ENCODE measurements around the gene KAT6B. TPM values are rescaled to one million over a fixed set of nuclear protein-coding genes. Genes with fewer than 3 reads are reported as not detected.

Gene KAT6B
- total and polyA plus RNA-seq, 2 of the 8 experiments (the other 6 are each of a cell fraction or from before 2014, with no cell fraction given) = 7.3 to 30.8 TPM

GRCh38 chr10:75002351-75002725 lies 175.9 kb downstream of the KAT6B start:
- Histone ChIP-seq H4K8ac (ENCODE audit: extremely low read depth, insufficient read depth, low read length) (no peak overlapping the region), H3K4me3 (ENCODE audit: extremely low read depth in 1 of 4, insufficient read depth in 2 of 4, low read depth in 3 of 4, low read length in 4 of 4) (no peak overlapping the region), H2BK120ac (replicated peaks; ENCODE audit: low read depth, low read length) (no peak overlapping the region), H4K5ac (ENCODE audit: insufficient read length, low read depth, low read length) (no peak overlapping the region), H3K4ac (replicated peaks; ENCODE audit: insufficient read length, low read depth, low read length) (no peak overlapping the region), H4K91ac (replicated peaks; ENCODE audit: insufficient read length, low read length) (no peak overlapping the region), H2BK5ac (ENCODE audit: low read depth, low read length) (no peak overlapping the region), H3K23me2 (ENCODE audit: low read depth, low read length) (no peaks in the 10 kb centered on the region), H3K18ac (ENCODE audit: extremely low read depth, low read length) (no peak overlapping the region), H3K36me3 (ENCODE audit: control insufficient read depth in 2 of 4, insufficient read depth in 4 of 4, low read length in 3 of 4) (no peaks in the 10 kb centered on the region; a peak in 1 of 8 replicates), H4K20me1 (replicated peaks in 1 of 2; ENCODE audit: control insufficient read depth in 1 of 2, insufficient read depth in 2 of 2, low read length in 2 of 2) (peaks cover 0 to 1% of the 10 kb centered on the region in 2 experiments), H2BK15ac (ENCODE audit: low read length) (no peak overlapping the region), H3K9ac (replicated peaks in 1 of 4; ENCODE audit: extremely low read depth in 1 of 4, low read depth in 3 of 4, low read length in 3 of 4) (no peak overlapping the region), H2AK5ac (ENCODE audit: low read depth, low read length) (no peak overlapping the region), H3K27ac (ENCODE audit: low read depth, low read length) (no peak overlapping the region), H3K9me3 (ENCODE audit: insufficient read depth in 2 of 2, low read depth in 1 of 2, low read length in 1 of 2) (no peaks in the 10 kb centered on the region), H2BK12ac (ENCODE audit: low read depth, low read length) (no peak overlapping the region), H2BK20ac (ENCODE audit: low read length) (no peak overlapping the region), H2AFZ (ENCODE audit: low read length) (no peak overlapping the region), H3K56ac (replicated peaks; ENCODE audit: insufficient read length, low read depth, low read length) (no peak overlapping the region), H3K27me3 (replicated peaks in 1 of 4; ENCODE audit: control insufficient read depth in 3 of 4, extremely low read depth in 1 of 4, insufficient read depth in 3 of 4, low read length in 3 of 4) (no peaks in the 10 kb centered on the region), H3K79me1 (ENCODE audit: low read depth, low read length) (no peaks in the 10 kb centered on the region), H3K14ac (ENCODE audit: insufficient read length) (no peak overlapping the region), H3K4me2 (ENCODE audit: insufficient read depth in 1 of 2, low read depth in 2 of 2, low read length in 2 of 2) (no peak overlapping the region), H3K79me2 (ENCODE audit: control insufficient read depth in 1 of 2, insufficient read depth in 2 of 2, low read length in 2 of 2) (no peaks in the 10 kb centered on the region), H3K4me1 (replicated peaks in 1 of 4; ENCODE audit: control insufficient read depth in 3 of 4, insufficient read depth in 4 of 4, low read length in 3 of 4) (peaks cover 0 to 2% (median 0%) of the 10 kb centered on the region in 4 experiments; a peak in 1 of 7 replicates), H3K23ac (ENCODE audit: insufficient read length) (no peak overlapping the region)
- FAIRE-seq (no peak), DNase-seq (ENCODE audit: low read depth in 1 of 2, low spot score in 2 of 2) (no peak)
- 92% methylated on average over 3 of the region's 3 CpGs; no CpG with 5 or more reads in 1 of the 2 experiments for WGBS, 2 experiments (ENCODE audit: extremely low coverage in 1 of 2, insufficient coverage in 1 of 2, insufficient read length in 1 of 2, insufficient replicate concordance in 2 of 2, low coverage in 1 of 2, low lambda C conversion rate in 2 of 2, missing lambda C conversion rate in 1 of 2)
- ChIA-PET POLR2A (ENCODE audit: partially characterized antibody) (no interaction called here), CTCF (ENCODE audit: partially characterized antibody) (interaction anchor here (1.1 to 1.5 kb wide), 4 partner anchors 11 to 305 kb away, joined by 3 to 6 read pairs (median 3); no protein-coding TSS in a partner anchor)
- TF ChIP-seq SP2 (IDR thresholded peaks at IDR 0.05; ENCODE audit: low read length) = no peak
- no peak for TF ChIP-seq ATF2 (IDR thresholded peaks at IDR 0.05; ENCODE audit: low read length)
- TF ChIP-seq ZNF274 (IDR thresholded peaks at IDR 0.05; ENCODE audit: borderline replicate concordance, extremely low read depth, low read length) = no peak
- TF ChIP-seq BRCA1 (IDR thresholded peaks at IDR 0.05; ENCODE audit: low read depth, low read length) = no peak
- no peak for TF ChIP-seq RBBP5 (IDR thresholded peaks at IDR 0.05; ENCODE audit: borderline replicate concordance, low read depth, low read length)
- no peak for TF ChIP-seq CEBPB (IDR thresholded peaks at IDR 0.05; ENCODE audit: low read depth, low read length)
- TF ChIP-seq CBX5 (IDR thresholded peaks at IDR 0.05; ENCODE audit: low read depth, low read length) = no peak
- no peak for TF ChIP-seq CBX8 (IDR thresholded peaks at IDR 0.05; ENCODE audit: borderline replicate concordance, low read depth, low read length)
- no peak for TF ChIP-seq TBP (IDR thresholded peaks at IDR 0.05; ENCODE audit: low read depth, low read length)
- TF ChIP-seq ASH2L (IDR thresholded peaks at IDR 0.05; ENCODE audit: low read length) = no peak
- TF ChIP-seq GABPA (IDR thresholded peaks at IDR 0.05; ENCODE audit: borderline replicate concordance, insufficient read depth, low read length) = no peak
- TF ChIP-seq TEAD4 (IDR thresholded peaks at IDR 0.05; ENCODE audit: low read depth, low read length) = no peak
- no peak for TF ChIP-seq RFX5 (IDR thresholded peaks at IDR 0.05; ENCODE audit: borderline replicate concordance, low read depth, low read length)
- no peak for TF ChIP-seq PHF8 (conservative IDR thresholded peaks at IDR 0.05; ENCODE audit: low read depth, low read length)

Data from H1 (cell line).